ENCODE results near the gene HSPA12B. TPM values are rescaled to one million over a fixed set of nuclear protein-coding genes. Genes with fewer than 3 reads are reported as not detected.

The HSPA12B gene
- total and polyA plus RNA-seq, 2 of the 4 experiments (the other 2 are of a cell fraction): not detected

GRCh38 chr20:3712279-3712873, 20.1 kb upstream of the HSPA12B start, which contains the start of gene SIGLEC1:
Gene SIGLEC1, minus strand, starts transcription at chr20:3712600. Its CDS starts 5,472 bp downstream, at chr20:3707128.
- no peak within 1 kb of the TSS for H2BK15ac ChIP-seq (ENCODE audit: low read depth, low read length)
- no peak within 1 kb of the TSS for H4K5ac ChIP-seq (ENCODE audit: low read depth, low read length)
- no peaks in the 10 kb centered on the region for H4K20me1 ChIP-seq (ENCODE audit: insufficient read depth, low read length)
- ATAC-seq (ENCODE audit: low read depth) (no peak), DNase-seq (no peak)
- TF ChIP-seq CEBPB (IDR thresholded peaks at IDR 0.05; ENCODE audit: low read depth, low read length) (peak; percentile 74; the same call in 1 of the 2 replicates), RFX5 (IDR thresholded peaks at IDR 0.05; ENCODE audit: low read depth, low read length) (no peak)
- H3K56ac ChIP-seq (ENCODE audit: extremely low read depth, insufficient read depth, low read length): no peak within 1 kb of the TSS
- WGBS, 2 experiments (ENCODE audit: extremely low coverage in 2 of 2, insufficient read length in 1 of 2): 92% methylated on average over 2 of the region's 15 CpGs; no CpG with 5 or more reads in 1 of the 2 experiments
- no peak within 1 kb of the TSS for H3K4me2 ChIP-seq (ENCODE audit: low read depth, low read length)
- H3K4me3 ChIP-seq (ENCODE audit: insufficient read depth, low read depth, low read length): no peak within 1 kb of the TSS
- H4K91ac ChIP-seq (ENCODE audit: insufficient read depth, low read depth, low read length): no peak within 1 kb of the TSS
- no peak within 1 kb of the TSS for H2AK5ac ChIP-seq (ENCODE audit: low read depth, low read length)
- dilution Hi-C loops (cut with HindIII; ENCODE audit: low sequenced_read_pairs, unreplicated experiment) (no loop called here), in situ Hi-C loops (cut with MboI; ENCODE audit: low sequenced_read_pairs) (no loop called here), intact Hi-C loops (cut with micrococcal nuclease) (no loop called here)
- ChIA-PET POLR2A (ENCODE audit: unreplicated experiment) (no interaction called here), CTCF (no interaction called here)
- H3K27ac ChIP-seq (ENCODE audit: insufficient read depth, low read length): no peak within 1 kb of the TSS
- no peak within 1 kb of the TSS for H2BK120ac ChIP-seq (ENCODE audit: low read depth, low read length)
- H2BK20ac ChIP-seq (ENCODE audit: low read depth, low read length): no peak within 1 kb of the TSS
- no peaks in the 10 kb centered on the region for H3K36me3 ChIP-seq (ENCODE audit: control insufficient read depth, insufficient read depth, low read length)
- no peaks in the 10 kb centered on the region for H3K9me3 ChIP-seq (ENCODE audit: control insufficient read depth, insufficient read depth, low read length)
- no peaks in the 10 kb centered on the region for H3K9me1 ChIP-seq (ENCODE audit: insufficient read depth, low read length)
- H3K9ac ChIP-seq (ENCODE audit: low read depth, low read length): no peak within 1 kb of the TSS
- no peak within 1 kb of the TSS for H4K8ac ChIP-seq (ENCODE audit: low read depth in 2 of 2, low read length in 2 of 2)
- H3K4ac ChIP-seq (ENCODE audit: low read depth, low read length): no peak within 1 kb of the TSS
- BruUV-seq (replicated peaks): no TSS peak
- no peaks in the 10 kb centered on the region for H3K79me1 ChIP-seq (ENCODE audit: low read depth in 1 of 2, low read length in 2 of 2)
- H2AFZ ChIP-seq (replicated peaks; ENCODE audit: low read length, poor library complexity): no peak within 1 kb of the TSS
- H3K18ac ChIP-seq (ENCODE audit: low read depth, low read length): no peak within 1 kb of the TSS
- peaks cover 16% of the 10 kb centered on the region for H3K27me3 ChIP-seq (ENCODE audit: control insufficient read depth, insufficient read depth, low read length)
- H3K4me1 ChIP-seq (ENCODE audit: control insufficient read depth, insufficient read depth, low read length): no peaks in the 10 kb centered on the region
- no peak within 1 kb of the TSS for H2AK9ac ChIP-seq (replicated peaks; ENCODE audit: low read depth, low read length, poor library complexity)
- H2BK5ac ChIP-seq (ENCODE audit: low read depth, low read length, poor library complexity, severe bottlenecking): no peak within 1 kb of the TSS
- H3K14ac ChIP-seq (replicated peaks; ENCODE audit: low read depth, low read length): no peak within 1 kb of the TSS
- no peak within 1 kb of the TSS for H3K23ac ChIP-seq (ENCODE audit: low read depth, low read length)

All from IMR-90 (cell line).